ENCODE data around the gene LAYN.

The LAYN gene

DNA sequence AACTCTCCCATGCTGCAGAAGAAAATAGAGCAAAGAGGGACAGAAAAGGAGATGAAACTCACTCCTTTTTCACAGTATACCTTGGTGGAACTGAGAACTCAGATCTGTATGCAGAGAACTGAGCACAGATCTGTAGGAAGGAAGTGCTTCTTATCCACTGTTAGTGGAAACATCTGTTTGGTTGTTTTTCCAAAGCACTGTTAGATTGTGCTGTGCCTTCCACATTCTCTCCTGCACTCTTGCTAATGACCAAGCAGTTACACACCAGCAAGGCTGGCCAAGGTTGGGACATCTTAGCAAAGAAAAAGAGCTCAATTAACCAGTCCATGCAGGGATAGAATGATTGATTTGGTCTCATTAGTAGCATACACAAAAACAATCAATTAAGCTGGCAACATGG, 41.6 kb downstream of the LAYN start:
- TF ChIP-seq, protein P1, sequence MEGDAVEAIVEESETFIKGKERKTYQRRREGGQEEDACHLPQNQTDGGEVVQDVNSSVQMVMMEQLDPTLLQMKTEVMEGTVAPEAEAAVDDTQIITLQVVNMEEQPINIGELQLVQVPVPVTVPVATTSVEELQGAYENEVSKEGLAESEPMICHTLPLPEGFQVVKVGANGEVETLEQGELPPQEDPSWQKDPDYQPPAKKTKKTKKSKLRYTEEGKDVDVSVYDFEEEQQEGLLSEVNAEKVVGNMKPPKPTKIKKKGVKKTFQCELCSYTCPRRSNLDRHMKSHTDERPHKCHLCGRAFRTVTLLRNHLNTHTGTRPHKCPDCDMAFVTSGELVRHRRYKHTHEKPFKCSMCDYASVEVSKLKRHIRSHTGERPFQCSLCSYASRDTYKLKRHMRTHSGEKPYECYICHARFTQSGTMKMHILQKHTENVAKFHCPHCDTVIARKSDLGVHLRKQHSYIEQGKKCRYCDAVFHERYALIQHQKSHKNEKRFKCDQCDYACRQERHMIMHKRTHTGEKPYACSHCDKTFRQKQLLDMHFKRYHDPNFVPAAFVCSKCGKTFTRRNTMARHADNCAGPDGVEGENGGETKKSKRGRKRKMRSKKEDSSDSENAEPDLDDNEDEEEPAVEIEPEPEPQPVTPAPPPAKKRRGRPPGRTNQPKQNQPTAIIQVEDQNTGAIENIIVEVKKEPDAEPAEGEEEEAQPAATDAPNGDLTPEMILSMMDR (conservative IDR thresholded peaks at IDR 0.05; ENCODE audit: low read depth), result no peak
- CTCF ChIA-PET, result interaction anchor here (0.6 to 0.9 kb wide), 2 partner anchors 17 to 259 kb away, joined by 3 read pairs; no protein-coding TSS in a partner anchor
- POLR2A ChIA-PET (ENCODE audit: low non-redundant PET), result interaction anchor here (0.6 kb wide), 1 partner anchor 260 kb away, joined by 3 read pairs; no protein-coding TSS in a partner anchor
- H3K27ac ChIP-seq, result no peak overlapping the region
- no peak for DNase-seq (ENCODE audit: low spot score)

DNA sequence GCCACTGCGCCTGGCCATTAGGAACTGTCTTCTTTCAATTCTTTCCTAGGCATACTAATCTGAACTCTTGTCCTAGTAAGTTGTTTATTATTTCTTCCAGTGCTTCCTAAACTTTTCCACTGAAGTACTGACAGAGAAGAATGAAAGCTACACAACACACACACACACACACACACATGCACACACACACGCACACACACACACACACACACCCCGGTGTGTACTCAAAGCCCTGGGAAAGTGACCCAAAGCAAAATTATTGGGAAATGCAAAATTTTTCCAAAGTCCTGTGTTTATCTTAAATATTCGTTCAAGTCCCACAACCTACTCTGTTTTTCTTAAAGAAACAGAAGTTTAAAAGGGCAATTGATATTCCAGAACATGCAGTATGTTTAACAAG, 42.4 kb downstream of the LAYN start:
- ChIA-PET POLR2A (ENCODE audit: low non-redundant PET) (no interaction called here), CTCF (no interaction called here)
- DNase-seq (ENCODE audit: low spot score), result no peak

DNA sequence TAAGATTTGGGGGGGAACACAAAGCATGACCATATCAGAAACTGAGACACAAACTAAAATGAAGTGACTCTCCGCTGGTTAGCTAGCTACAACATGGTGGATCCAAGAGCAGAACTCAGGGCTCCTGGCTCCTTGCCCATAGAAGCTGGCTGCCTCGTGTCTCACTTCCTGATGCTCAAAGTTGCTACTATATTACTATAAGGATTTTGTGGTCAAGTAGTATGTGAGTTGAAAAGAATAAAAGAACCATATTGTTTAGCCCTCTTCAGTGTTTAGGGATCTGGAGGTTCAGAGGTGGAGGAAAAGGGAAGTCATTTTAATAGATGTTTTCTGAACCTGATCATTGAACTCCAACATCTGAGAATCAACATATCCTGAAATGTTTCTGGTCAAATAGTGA, 44.9 kb downstream of the LAYN start:
- no peak for DNase-seq (ENCODE audit: low spot score)
- H3K27ac ChIP-seq, result no peak overlapping the region
- ChIA-PET POLR2A (ENCODE audit: low non-redundant PET) (no interaction called here), CTCF (interaction anchor here (1.3 kb wide), 1 partner anchor 91 kb away, joined by 5 read pairs; no protein-coding TSS in a partner anchor)
- TF ChIP-seq, protein P1 (conservative IDR thresholded peaks at IDR 0.05; ENCODE audit: low read depth), result no peak

More for the DNA sequence above, 42.4 kb downstream of the LAYN start:
- no peak overlapping the region for H3K27ac ChIP-seq
- TF ChIP-seq, protein P1 (conservative IDR thresholded peaks at IDR 0.05; ENCODE audit: low read depth), result no peak

DNA sequence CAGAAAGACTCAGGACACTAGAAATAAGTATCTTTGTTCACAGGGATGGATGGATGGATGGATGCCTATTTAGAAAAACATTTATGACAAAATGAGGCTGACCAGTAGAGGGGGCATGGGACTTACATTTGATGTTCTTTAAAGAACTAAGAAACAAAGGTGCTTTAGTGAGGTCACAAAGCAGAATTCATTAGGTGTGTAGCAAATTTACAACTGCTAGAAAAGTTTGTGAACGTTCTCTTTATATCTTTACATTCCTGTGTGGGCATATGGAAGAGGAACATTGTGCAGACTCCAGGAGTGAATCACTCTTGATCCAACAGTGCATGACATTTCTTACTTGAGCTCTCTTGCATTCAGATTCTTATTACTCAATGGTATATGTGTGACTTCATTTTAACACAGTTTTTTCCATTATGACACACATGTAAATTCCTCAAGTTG, 45.9 kb downstream of the LAYN start:
- ChIA-PET CTCF (interaction anchor here (0.6 to 1.9 kb wide), 8 partner anchors 11 to 264 kb away, joined by 3 to 19 read pairs (median 4); no protein-coding TSS in a partner anchor), POLR2A (ENCODE audit: low non-redundant PET) (no interaction called here)
- TF ChIP-seq, protein P1 (conservative IDR thresholded peaks at IDR 0.05; ENCODE audit: low read depth), result peak; percentile 74
- H3K27ac ChIP-seq, result no peak overlapping the region
- DNase-seq (ENCODE audit: low spot score), result peak; percentile 45

DNA sequence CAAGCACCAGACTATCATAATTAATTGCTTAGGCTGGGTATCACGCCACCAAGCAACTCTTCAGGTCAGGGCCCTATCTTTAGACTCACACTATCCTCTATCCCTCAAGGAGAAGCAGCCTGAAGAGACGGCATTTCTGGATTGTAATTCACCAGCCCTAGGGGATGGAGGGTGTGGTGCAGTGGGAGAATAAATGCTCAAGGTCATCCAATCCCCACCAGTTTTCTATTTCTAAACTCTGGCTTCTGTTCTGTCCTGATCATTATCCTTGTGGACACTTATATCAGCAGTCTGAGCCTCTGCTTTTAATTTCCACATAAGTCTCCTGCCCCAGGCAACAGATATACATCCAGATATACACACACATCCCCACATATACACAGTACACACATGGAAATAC, 48.6 kb downstream of the LAYN start:
- no peak for DNase-seq (ENCODE audit: low spot score)
- TF ChIP-seq, protein P1 (conservative IDR thresholded peaks at IDR 0.05; ENCODE audit: low read depth), result no peak
- POLR2A ChIA-PET (ENCODE audit: low non-redundant PET), result no interaction called here
- H3K27ac ChIP-seq, result no peak overlapping the region
- CTCF ChIA-PET, result interaction anchor here (0.6 kb wide), 1 partner anchor 23 kb away, joined by 3 read pairs; no protein-coding TSS in a partner anchor

DNA sequence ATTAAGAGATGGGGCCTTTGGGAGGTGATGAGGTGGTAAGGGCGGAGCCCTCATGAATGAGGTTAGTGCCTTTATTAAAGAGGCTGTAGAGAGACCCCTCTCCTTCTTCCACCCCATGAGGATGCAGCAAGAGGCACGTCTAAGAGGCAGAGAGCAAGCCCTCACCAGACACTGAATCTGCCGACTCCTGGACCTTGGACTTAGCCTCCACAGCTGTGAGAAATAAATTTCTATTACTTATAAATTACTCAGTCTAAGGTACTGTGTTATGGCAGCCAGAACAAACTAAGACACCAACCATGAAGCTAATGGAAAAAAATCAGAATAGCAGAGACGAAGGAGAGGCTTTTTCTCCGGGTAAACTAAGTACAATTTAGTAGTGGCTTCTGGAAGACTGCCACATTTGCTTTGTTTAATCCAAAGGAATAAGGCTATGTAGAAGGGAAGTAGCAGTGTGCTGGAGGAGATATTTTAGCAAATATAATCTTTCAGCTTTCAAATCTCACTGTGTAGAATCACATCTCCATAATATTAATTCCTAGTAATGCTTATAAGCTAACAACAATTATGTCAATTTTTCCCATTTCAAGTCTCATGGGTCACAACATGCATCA, 49.5 kb downstream of the LAYN start:
- H3K27ac ChIP-seq, result no peak overlapping the region
- no peak for DNase-seq (ENCODE audit: low spot score)
- ChIA-PET CTCF (no interaction called here), POLR2A (ENCODE audit: low non-redundant PET) (no interaction called here)
- TF ChIP-seq, protein P1 (conservative IDR thresholded peaks at IDR 0.05; ENCODE audit: low read depth), result no peak
